ENCODE measurements around the gene STK32C. TPM values are rescaled to one million over a fixed set of nuclear protein-coding genes. Genes with fewer than 3 reads are reported as not detected.

The STK32C gene
- total and polyA plus RNA-seq, 4 donors, result 5.1 to 22.0 (median 16.3) TPM

- no peak for DNase-seq
- no peak overlapping the region for H3K9ac ChIP-seq (ENCODE audit: insufficient read depth in 1 of 2, low read length in 2 of 2)
- no peak overlapping the region for H3K4me3 ChIP-seq
- peaks cover 0 to 7% (median 0%) of the 10 kb centered on the region in 4 donors for H3K9me3 ChIP-seq (ENCODE audit: control insufficient read depth in 4 of 4, insufficient read depth in 3 of 4, low read length in 3 of 4)
- no peaks in the 10 kb centered on the region for H3K36me3 ChIP-seq (ENCODE audit: control insufficient read depth in 4 of 4, insufficient read depth in 4 of 4, low read length in 4 of 4)
- WGBS, 2 donors, result 11 to 12% methylated on average over 16 of the region's 16 CpGs
- no peak overlapping the region for H3K27ac ChIP-seq (ENCODE audit: low read depth in 1 of 2, low read length in 1 of 2)
- TF ChIP-seq, protein P1, sequence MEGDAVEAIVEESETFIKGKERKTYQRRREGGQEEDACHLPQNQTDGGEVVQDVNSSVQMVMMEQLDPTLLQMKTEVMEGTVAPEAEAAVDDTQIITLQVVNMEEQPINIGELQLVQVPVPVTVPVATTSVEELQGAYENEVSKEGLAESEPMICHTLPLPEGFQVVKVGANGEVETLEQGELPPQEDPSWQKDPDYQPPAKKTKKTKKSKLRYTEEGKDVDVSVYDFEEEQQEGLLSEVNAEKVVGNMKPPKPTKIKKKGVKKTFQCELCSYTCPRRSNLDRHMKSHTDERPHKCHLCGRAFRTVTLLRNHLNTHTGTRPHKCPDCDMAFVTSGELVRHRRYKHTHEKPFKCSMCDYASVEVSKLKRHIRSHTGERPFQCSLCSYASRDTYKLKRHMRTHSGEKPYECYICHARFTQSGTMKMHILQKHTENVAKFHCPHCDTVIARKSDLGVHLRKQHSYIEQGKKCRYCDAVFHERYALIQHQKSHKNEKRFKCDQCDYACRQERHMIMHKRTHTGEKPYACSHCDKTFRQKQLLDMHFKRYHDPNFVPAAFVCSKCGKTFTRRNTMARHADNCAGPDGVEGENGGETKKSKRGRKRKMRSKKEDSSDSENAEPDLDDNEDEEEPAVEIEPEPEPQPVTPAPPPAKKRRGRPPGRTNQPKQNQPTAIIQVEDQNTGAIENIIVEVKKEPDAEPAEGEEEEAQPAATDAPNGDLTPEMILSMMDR (IDR thresholded peaks at IDR 0.05; ENCODE audit: control extremely low read depth, extremely low read depth), result no peak
- ATAC-seq (ENCODE audit: insufficient read depth, low FRiP score), result no peak
- peaks cover 10 to 34% (median 33%) of the 10 kb centered on the region in 3 donors for H3K27me3 ChIP-seq (ENCODE audit: control insufficient read depth in 3 of 3, insufficient read depth in 3 of 3, low read length in 2 of 3)
- no peaks in the 10 kb centered on the region for H3K4me1 ChIP-seq (ENCODE audit: control insufficient read depth in 5 of 5, insufficient read depth in 5 of 5, low read length in 5 of 5)
These were observed 131.7 kb downstream of the STK32C start for GRCh38 chr10:132175907-132176581.

DNA sequence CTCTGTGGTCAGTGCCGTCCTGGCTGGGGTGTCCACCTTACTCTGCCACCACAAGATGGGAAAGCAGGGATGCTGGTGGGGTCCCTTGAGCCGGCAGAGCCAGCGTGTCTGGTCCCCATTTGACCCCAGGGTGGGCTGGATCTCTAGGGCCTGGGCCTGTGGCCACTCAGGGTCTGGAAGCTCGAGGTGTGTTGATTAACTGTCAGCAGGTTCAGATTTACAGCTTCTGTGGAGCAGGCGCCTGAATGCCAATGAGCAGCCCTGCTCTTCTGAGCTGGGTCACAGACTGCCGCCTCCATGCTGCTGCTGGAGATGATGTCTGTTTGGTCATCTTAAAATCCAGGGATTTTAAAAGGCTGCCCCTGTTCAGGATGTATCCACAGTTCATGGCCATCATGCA lies 132.3 kb downstream of the STK32C start:
- Histone ChIP-seq H3K27ac (ENCODE audit: low read depth in 1 of 2, low read length in 1 of 2) (no peak overlapping the region), H3K9ac (ENCODE audit: insufficient read depth in 1 of 2, low read length in 2 of 2) (no peak overlapping the region), H3K4me3 (no peak overlapping the region), H3K36me3 (ENCODE audit: control insufficient read depth in 4 of 4, insufficient read depth in 4 of 4, low read length in 4 of 4) (no peaks in the 10 kb centered on the region), H3K4me1 (ENCODE audit: control insufficient read depth in 5 of 5, insufficient read depth in 5 of 5, low read length in 5 of 5) (no peaks in the 10 kb centered on the region), H3K9me3 (ENCODE audit: control insufficient read depth in 4 of 4, insufficient read depth in 3 of 4, low read length in 3 of 4) (peaks cover 0 to 7% (median 0%) of the 10 kb centered on the region in 4 donors), H3K27me3 (ENCODE audit: control insufficient read depth in 3 of 3, insufficient read depth in 3 of 3, low read length in 2 of 3) (peaks cover 10 to 34% (median 29%) of the 10 kb centered on the region in 3 donors)
- ATAC-seq (ENCODE audit: insufficient read depth, low FRiP score) (no peak), DNase-seq (no peak)
- TF ChIP-seq, protein P1 (IDR thresholded peaks at IDR 0.05; ENCODE audit: control extremely low read depth, extremely low read depth), result no peak
- WGBS, 2 donors, result 43 to 53% methylated on average over 6 of the region's 6 CpGs

GRCh38 chr10:132174237-132174636 lies 133.5 kb downstream of the STK32C start:
- 85 to 88% methylated on average over 11 of the region's 11 CpGs for WGBS, 2 donors
- Histone ChIP-seq H3K4me3 (no peak overlapping the region), H3K9ac (ENCODE audit: insufficient read depth in 1 of 2, low read length in 2 of 2) (no peak overlapping the region), H3K9me3 (ENCODE audit: control insufficient read depth in 4 of 4, insufficient read depth in 3 of 4, low read length in 3 of 4) (peaks cover 0 to 7% (median 0%) of the 10 kb centered on the region in 4 donors), H3K36me3 (ENCODE audit: control insufficient read depth in 4 of 4, insufficient read depth in 4 of 4, low read length in 4 of 4) (no peaks in the 10 kb centered on the region), H3K27ac (ENCODE audit: low read depth in 1 of 2, low read length in 1 of 2) (no peak overlapping the region), H3K4me1 (ENCODE audit: control insufficient read depth in 5 of 5, insufficient read depth in 5 of 5, low read length in 5 of 5) (no peaks in the 10 kb centered on the region), H3K27me3 (ENCODE audit: control insufficient read depth in 3 of 3, insufficient read depth in 3 of 3, low read length in 2 of 3) (peaks cover 10 to 34% (median 29%) of the 10 kb centered on the region in 3 donors)
- DNase-seq (no peak), ATAC-seq (ENCODE audit: insufficient read depth, low FRiP score) (no peak)
- TF ChIP-seq, protein P1 (IDR thresholded peaks at IDR 0.05; ENCODE audit: control extremely low read depth, extremely low read depth), result no peak
